ENCODE measurements around the gene CREBRF. TPM values are rescaled to one million over a fixed set of nuclear protein-coding genes. Genes with fewer than 3 reads are reported as not detected.

CREBRF gene
- total and polyA plus RNA-seq, 2 donors (not counting 1 experiment from before 2014, with no cell fraction given): 29.7 to 89.7 TPM

- Mint-ChIP-seq H3K9me3 (ENCODE audit: insufficient read depth) (no peaks in the 10 kb centered on the region), H3K4me1 (peaks cover 47% of the 10 kb centered on the region), H3K27ac (peak overlapping the region; percentile 96), H3K27me3 (peaks cover 5% of the 10 kb centered on the region), H3K4me3 (peak overlapping the region; percentile 96)
- Histone ChIP-seq H3K9me3 (ENCODE audit: control extremely low read depth in 1 of 3, control insufficient read depth in 2 of 3, insufficient read depth in 1 of 3, low read length in 2 of 3) (no peaks in the 10 kb centered on the region), H3K79me2 (ENCODE audit: control insufficient read depth, insufficient read depth, low read length) (peaks cover 47% of the 10 kb centered on the region), H3K9ac (ENCODE audit: low read length) (peak overlapping the region; percentile 98), H4K20me1 (ENCODE audit: control insufficient read depth, insufficient read depth, low read length, poor library complexity, severe bottlenecking) (peaks cover 47% of the 10 kb centered on the region), H3K27ac (ENCODE audit: low read length in 2 of 2) (peak overlapping the region; percentile 82 to 100), H2AFZ (ENCODE audit: insufficient read depth, low read depth, low read length, poor library complexity, severe bottlenecking) (peak overlapping the region; percentile 80), H3K4me2 (replicated peaks; ENCODE audit: low read depth, low read length, poor library complexity, severe bottlenecking) (peak overlapping the region; percentile 81), H3K4me3 (ENCODE audit: control extremely low read depth in 1 of 5, extremely low read depth in 1 of 5, insufficient read depth in 1 of 5, low read depth in 2 of 5, low read length in 4 of 5) (peak overlapping the region; percentile 11 to 97 (median 89)), H3K27me3 (replicated peaks in 1 of 4; ENCODE audit: control extremely low read depth in 1 of 4, control insufficient read depth in 3 of 4, insufficient read depth in 4 of 4, low read length in 3 of 4) (no peaks in the 10 kb centered on the region), H3K4me1 (ENCODE audit: control insufficient read depth in 2 of 2, insufficient read depth in 2 of 2, low read length in 2 of 2) (peaks cover 19 to 28% of the 10 kb centered on the region in 2 donors), H3K36me3 (replicated peaks in 1 of 2; ENCODE audit: control extremely low read depth in 1 of 2, control insufficient read depth in 1 of 2, extremely low read depth in 1 of 2, insufficient read depth in 2 of 2, low read length in 1 of 2) (peaks cover 2 to 8% of the 10 kb centered on the region in 2 experiments)
- ChIA-PET CTCF (interaction anchor here (1.0 to 2.1 kb wide), 6 partner anchors 14 to 285 kb away, joined by 4 to 17 read pairs (median 6); partner anchors contain the start of genes ATP6V0E1, BNIP1 and RPL26L1), POLR2A (interaction anchor here (0.6 to 1.9 kb wide), 7 partner anchors 9 to 292 kb away, joined by 3 to 23 read pairs (median 4); partner anchors contain the start of gene ATP6V0E1)
- under 1% methylated on average over 27 of the region's 27 CpGs for WGBS (ENCODE audit: insufficient coverage)
- no peak for TF ChIP-seq CTCF (IDR thresholded peaks at IDR 0.05)
- TF ChIP-seq EZH2 (IDR thresholded peaks at IDR 0.05; ENCODE audit: borderline replicate concordance, insufficient read depth, low read depth, low read length, poor library complexity, severe bottlenecking): no peak
- ATAC-seq (ENCODE audit: low read depth) (peak; percentile 43), DNase-seq (no peak)
- intact Hi-C loops (cut with micrococcal nuclease): loop anchor here (1.0 to 5.0 kb wide), 10 partner anchors 21 to 1049 kb away; partner anchors contain the start of genes BNIP1, CPEB4, ERGIC1 and FBXW11
Observed at GRCh38 chr5:173056783-173057061, 570 bp downstream of the CREBRF start.

All from B cell (primary cell).